HepG2 (cell line): Measurements from ENCODE around the gene CSE1L. TPM values are rescaled to one million over a fixed set of nuclear protein-coding genes. Genes with fewer than 3 reads are reported as not detected.

Experiments used
- AKAP8 ChIP-seq: sonication (generic); formaldehyde crosslinking; IDR thresholded peaks from 2 replicates; pipeline ENCODE4 v1.5.1; 2020; ENCODE audit warnings: mild to moderate bottlenecking, missing genetic modification reagents
- ARID4A ChIP-seq: sonication (generic); formaldehyde crosslinking; IDR thresholded peaks from 2 replicates; pipeline ENCODE4 v1.5.0; 2020; ENCODE audit warnings: mild to moderate bottlenecking, missing genetic modification reagents, borderline replicate concordance
- ATM ChIP-seq: fragments of 450-650 bp; IDR thresholded peaks from 2 replicates; pipeline ENCODE4 v1.7.1; 2017; ENCODE audit warnings: mild to moderate bottlenecking, borderline replicate concordance
- CREB3 ChIP-seq: sonication (generic); formaldehyde crosslinking; IDR thresholded peaks from 2 replicates; pipeline ENCODE4 v1.5.0; 2020; ENCODE audit warnings: missing genetic modification reagents
- CREBL2 ChIP-seq: sonication (generic); formaldehyde crosslinking; IDR thresholded peaks from 2 replicates; pipeline ENCODE4 v1.8.1; 2023; ENCODE audit warnings: missing genetic modification reagents, mild to moderate bottlenecking, borderline replicate concordance
- CSRNP2 ChIP-seq: sonication (generic); formaldehyde crosslinking; conservative IDR thresholded peaks from 2 replicates; pipeline ENCODE4 v1.8.0; 2022; ENCODE audit warnings: low read depth, missing genetic modification reagents
- DRAP1 ChIP-seq: IDR thresholded peaks from 2 replicates; pipeline ENCODE4 v1.6.1; 2016; ENCODE audit warnings: missing genetic modification reagents, missing compliant biosample characterization
- E2F2 ChIP-seq: sonication (generic); formaldehyde crosslinking; IDR thresholded peaks from 2 replicates; pipeline ENCODE4 v1.4.0; 2020; ENCODE audit warnings: missing genetic modification reagents, borderline replicate concordance
- EED ChIP-seq: sonication (generic); formaldehyde crosslinking; IDR thresholded peaks from 2 replicates; pipeline ENCODE4 v1.5.0; 2020; ENCODE audit warnings: mild to moderate bottlenecking, missing genetic modification reagents
- FOXA3 ChIP-seq: IDR thresholded peaks from 2 replicates; pipeline ENCODE4 v1.6.1; 2016; ENCODE audit warnings: missing genetic modification reagents, missing compliant biosample characterization
- GZF1 ChIP-seq: sonication (generic); formaldehyde crosslinking; IDR thresholded peaks from 2 replicates; pipeline ENCODE4 v1.5.1; 2020; ENCODE audit warnings: mild to moderate bottlenecking, missing genetic modification reagents
- NFRKB ChIP-seq: fragments of 450-650 bp; IDR thresholded peaks from 2 replicates; pipeline ENCODE4 v1.6.1; 2017
- TBX2 ChIP-seq: sonication (generic); formaldehyde crosslinking; IDR thresholded peaks from 2 replicates; pipeline ENCODE4 v1.5.0; 2020; ENCODE audit warnings: missing genetic modification reagents, mild to moderate bottlenecking, borderline replicate concordance
- ZNF362 ChIP-seq: sonication (generic); formaldehyde crosslinking; IDR thresholded peaks from 2 replicates; pipeline ENCODE4 v1.4.0; 2020; ENCODE audit warnings: missing genetic modification reagents, mild to moderate bottlenecking, borderline replicate concordance
- ZNF562 ChIP-seq: sonication (generic); formaldehyde crosslinking; IDR thresholded peaks from 2 replicates; pipeline ENCODE4 v1.8.0; 2022; ENCODE audit warnings: missing genetic modification reagents, borderline replicate concordance
- ZNF737 ChIP-seq: sonication (generic); formaldehyde crosslinking; IDR thresholded peaks from 2 replicates; pipeline ENCODE4 v1.5.0; 2020; ENCODE audit warnings: missing genetic modification reagents, mild to moderate bottlenecking, borderline replicate concordance
- ZNF83 ChIP-seq: sonication (generic); formaldehyde crosslinking; IDR thresholded peaks from 2 replicates; pipeline ENCODE4 v1.4.0; 2020; ENCODE audit warnings: missing genetic modification reagents, mild to moderate bottlenecking, borderline replicate concordance
- ZSCAN12 ChIP-seq: sonication (generic); formaldehyde crosslinking; IDR thresholded peaks from 2 replicates; pipeline ENCODE4 v1.9.0; 2021; ENCODE audit warnings: mild to moderate bottlenecking, missing genetic modification reagents
- polyA plus RNA-seq, 8 experiments: library from polyadenylated mRNA; depleted of rRNA in 3 of 8; stranded (reverse) in 7 of 8; unstranded in 1 of 8; fragments of >200 nt; fragmentation: Illumina TruSeq in 4 of 8; extraction: Trizol in 4 of 8; gene quantifications; 2 replicates each; pipeline versions ENCODE4 v1.2.1 to v1.2.3, GENCODE V29; 2011 to 2016; ENCODE audit warnings: low read depth in 4 of 8, missing spikeins in 1 of 8, mixed read lengths in 1 of 8; ENCODE audit not compliant: insufficient read depth in 1 of 8
- total RNA-seq, 5 experiments: library from RNA; depleted of rRNA; stranded (reverse); fragments of >200 nt; fragmentation: Illumina TruSeq; extraction: Trizol; gene quantifications; 2 replicates each; pipeline ENCODE4 v1.2.3, GENCODE V29; 2016; ENCODE audit warnings: low read depth in 1 of 5

The CSE1L gene
- total and polyA plus RNA-seq, 2 of the 13 experiments (the other 11 are each of a cell fraction or from before 2014, with no cell fraction given) = 56.9 to 258 TPM

- TF ChIP-seq ZNF362 (CRISPR knock-in tag) (no peak; the same call in 1 of the 2 replicates), FOXA3 (CRISPR knock-in tag) (peak; percentile 38), ARID4A (CRISPR knock-in tag) (peak; percentile 99), EED (CRISPR knock-in tag) (peak; percentile 98), ZNF737 (CRISPR knock-in tag) (peak; percentile 80), DRAP1 (CRISPR knock-in tag) (peak; percentile 95), E2F2 (CRISPR knock-in tag) (peak; percentile 97), AKAP8 (CRISPR knock-in tag) (peak; percentile 99), ATM (no peak), ZNF562 (CRISPR knock-in tag) (no peak), CSRNP2 (CRISPR knock-in tag) (0 out of 2 replicates have a peak, but pooled peaks have one; percentile 57), CREB3 (CRISPR knock-in tag) (0 out of 2 replicates have a peak, but pooled peaks have one; percentile 83), ZSCAN12 (CRISPR knock-in tag) (peak; percentile 98), NFRKB (0 out of 2 replicates have a peak, but pooled peaks have one; percentile 56), CREBL2 (CRISPR knock-in tag) (peak; percentile 84; the same call in 1 of the 2 replicates), ZNF83 (CRISPR knock-in tag) (peak; percentile 89), TBX2 (CRISPR knock-in tag) (peak; percentile 93), GZF1 (CRISPR knock-in tag) (peak; percentile 86; the same call in 1 of the 2 replicates)
Observed at GRCh38 chr20:49046087-49046900, at the start of gene CSE1L (continued).
